Chondrocyte (in vitro differentiated cells): Measurements from ENCODE around the gene SYS1. TPM values are rescaled to one million over a fixed set of nuclear protein-coding genes. Genes with fewer than 3 reads are reported as not detected.

Experiments used
- DNase-seq: peaks from one replicate; pipeline ENCODE4 v3.0.0; 2021; ENCODE audit warnings: mixed read lengths, low spot score
- H3K27ac Mint-ChIP-seq: one replicate; pipeline ENCODE4 v1.8.0; 2021; ENCODE audit warnings: mild to moderate bottlenecking, moderate library complexity, mixed read lengths; ENCODE audit not compliant: unreplicated experiment
- H3K27me3 Mint-ChIP-seq: 2 replicates; pipeline ENCODE4 v1.8.0; 2021; ENCODE audit warnings: low read depth, mixed read lengths
- H3K36me3 Mint-ChIP-seq: 2 replicates; pipeline ENCODE4 v1.8.0; 2021; ENCODE audit warnings: low read depth, mixed read lengths
- H3K4me1 Mint-ChIP-seq: 2 replicates; pipeline ENCODE4 v1.8.0; 2021; ENCODE audit warnings: low read depth, mild to moderate bottlenecking, mixed read lengths
- H3K4me3 Mint-ChIP-seq: one replicate; pipeline ENCODE4 v1.8.0; 2021; ENCODE audit warnings: mild to moderate bottlenecking, moderate library complexity, mixed read lengths; ENCODE audit not compliant: unreplicated experiment
- H3K9me3 Mint-ChIP-seq: 2 replicates; pipeline ENCODE4 v1.8.0; 2021; ENCODE audit warnings: low read depth, mixed read lengths
- CTCF ChIP-seq: fragments of 200-600 bp; sonication (generic); IDR thresholded peaks from 2 replicates; pipeline ENCODE4 v1.5.0; 2021; ENCODE audit warnings: antibody characterized with exemption, mild to moderate bottlenecking, moderate library complexity
- total RNA-seq: library from RNA; stranded (reverse); gene quantifications from 3 replicates; pipeline ENCODE4 v1.2.1, GENCODE V29; 2021

Gene SYS1
- total RNA-seq, 1 donor from 2014 or later: 18.3 TPM

- H3K27ac Mint-ChIP-seq: peak overlapping the region; percentile 92
- no peaks in the 10 kb centered on the region for H3K9me3 Mint-ChIP-seq
- no peaks in the 10 kb centered on the region for H3K27me3 Mint-ChIP-seq
- no peak for TF ChIP-seq CTCF
- peaks cover 64% of the 10 kb centered on the region for H3K4me1 Mint-ChIP-seq
- H3K36me3 Mint-ChIP-seq: no peaks in the 10 kb centered on the region
- no peak overlapping the region for H3K4me3 Mint-ChIP-seq
- DNase-seq: no peak
Observed at GRCh38 chr20:45359406-45360148, 3.4 kb upstream of the SYS1 start.

- no peak for DNase-seq
- peaks cover 53% of the 10 kb centered on the region for H3K4me1 Mint-ChIP-seq
- H3K27ac Mint-ChIP-seq: no peak overlapping the region
- no peaks in the 10 kb centered on the region for H3K9me3 Mint-ChIP-seq
- peaks cover 1% of the 10 kb centered on the region for H3K36me3 Mint-ChIP-seq
- no peaks in the 10 kb centered on the region for H3K27me3 Mint-ChIP-seq
- TF ChIP-seq CTCF: no peak
- no peak overlapping the region for H3K4me3 Mint-ChIP-seq
Observed at GRCh38 chr20:45361793-45362192, 1.2 kb upstream of the SYS1 start.

GRCh38 chr20:45363611-45364492, 896 bp downstream of the SYS1 start:
- Mint-ChIP-seq H3K4me1 (peaks cover 35% of the 10 kb centered on the region), H3K27me3 (no peaks in the 10 kb centered on the region), H3K36me3 (peaks cover 13% of the 10 kb centered on the region)

GRCh38 chr20:45365444-45365970, 2.6 kb downstream of the SYS1 start:
- no peak overlapping the region for H3K4me3 Mint-ChIP-seq
- H3K4me1 Mint-ChIP-seq: peaks cover 20% of the 10 kb centered on the region
- H3K36me3 Mint-ChIP-seq: peaks cover 13% of the 10 kb centered on the region
- no peaks in the 10 kb centered on the region for H3K27me3 Mint-ChIP-seq
- TF ChIP-seq CTCF: no peak
- no peaks in the 10 kb centered on the region for H3K9me3 Mint-ChIP-seq
- no peak for DNase-seq
- no peak overlapping the region for H3K27ac Mint-ChIP-seq

More at GRCh38 chr20:45363611-45364492, 896 bp downstream of the SYS1 start:
- DNase-seq: no peak
- peak overlapping the region; percentile 99 for H3K27ac Mint-ChIP-seq
- H3K9me3 Mint-ChIP-seq: no peaks in the 10 kb centered on the region
- peak overlapping the region; percentile 98 for H3K4me3 Mint-ChIP-seq
- no peak for TF ChIP-seq CTCF

- peaks cover 13% of the 10 kb centered on the region for H3K36me3 Mint-ChIP-seq
- H3K4me3 Mint-ChIP-seq: no peak overlapping the region
- no peak for TF ChIP-seq CTCF
- DNase-seq: no peak
- no peak overlapping the region for H3K27ac Mint-ChIP-seq
- no peaks in the 10 kb centered on the region for H3K27me3 Mint-ChIP-seq
- H3K9me3 Mint-ChIP-seq: no peaks in the 10 kb centered on the region
- peaks cover 20% of the 10 kb centered on the region for H3K4me1 Mint-ChIP-seq
Observed at GRCh38 chr20:45366192-45366591, 3.2 kb downstream of the SYS1 start.
